ENCODE results near the gene KRTAP10-11.
"Not testable (repeated sequence)": the region's sequence is repeated elsewhere in the genome, so short reads cannot be mapped to it uniquely, and the experiment has no call there.

KRTAP10-11 gene

GRCh38 chr21:44646366-44647221 is at the start of gene KRTAP10-11:
KRTAP10-11 (plus strand) TSS chr21:44646414; CDS start chr21:44646459, 45 bp downstream.
- DNase-seq (ENCODE audit: low spot score), result not testable (repeated sequence)

DNA sequence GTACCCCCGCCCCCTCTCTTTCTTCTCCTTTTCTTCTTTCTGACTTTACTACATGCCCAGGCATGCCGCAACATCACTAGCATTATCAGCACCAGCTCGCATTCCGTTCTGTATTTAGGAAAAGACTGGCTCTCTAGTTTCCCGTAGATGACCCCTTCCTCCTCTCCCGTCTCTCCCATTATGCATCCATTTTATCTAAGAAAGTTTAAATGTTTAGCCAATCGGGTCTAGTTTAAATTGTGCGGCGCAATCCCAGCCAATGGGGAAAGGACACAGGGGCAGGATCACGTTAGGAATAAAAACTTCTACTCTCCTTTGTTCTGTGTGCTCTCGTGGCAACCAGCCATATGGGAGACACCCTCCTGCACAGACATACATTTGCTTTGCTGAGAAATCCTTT is 48.2 kb upstream of the KRTAP10-11 start:
- no peak for DNase-seq (ENCODE audit: low spot score)

- DNase-seq (ENCODE audit: low spot score), result no peak
Observed at GRCh38 chr21:44599264-44600029, 46.8 kb upstream of the KRTAP10-11 start.

DNA sequence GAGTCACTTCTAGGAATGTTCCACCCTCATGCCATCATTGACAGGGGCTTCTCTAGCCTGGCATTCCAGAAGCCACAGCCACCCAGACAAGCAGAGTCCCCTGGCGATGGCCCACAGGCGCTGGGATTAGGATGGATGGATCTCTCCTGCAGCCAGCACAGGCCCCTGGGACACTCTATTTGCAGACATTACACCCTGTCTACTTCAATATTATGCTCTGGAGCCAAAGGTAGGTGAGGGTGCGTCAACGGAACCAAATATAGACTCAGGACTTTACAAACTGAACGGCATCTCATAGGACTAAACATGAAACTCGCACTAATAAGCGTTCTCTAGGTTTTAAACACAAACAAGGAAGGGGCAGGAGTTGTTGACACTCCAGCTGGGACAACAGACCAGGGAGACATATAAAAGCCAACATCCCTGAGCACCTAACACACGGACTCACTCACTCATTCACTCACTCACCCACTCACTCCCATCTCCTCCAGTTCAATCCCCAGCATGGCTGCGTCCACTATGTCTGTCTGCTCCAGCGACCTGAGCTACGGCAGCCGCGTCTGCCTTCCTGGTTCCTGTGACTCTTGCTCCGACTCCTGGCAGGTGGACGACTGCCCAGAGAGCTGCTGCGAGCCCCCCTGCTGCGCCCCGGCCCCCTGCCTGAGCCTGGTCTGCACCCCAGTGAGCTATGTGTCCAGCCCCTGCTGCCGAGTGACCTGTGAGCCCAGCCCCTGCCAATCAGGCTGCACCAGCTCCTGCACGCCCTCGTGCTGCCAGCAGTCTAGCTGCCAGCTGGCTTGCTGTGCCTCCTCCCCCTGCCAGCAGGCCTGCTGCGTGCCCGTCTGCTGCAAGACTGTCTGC is 45.9 kb upstream of the KRTAP10-11 start, which contains the start of gene KRTAP10-7:
Gene KRTAP10-7 (plus strand): TSS at position 480 of the 861 bp plus-strand sequence. CDS start 25 bp downstream, at position 505.
- not testable (repeated sequence) for DNase-seq (ENCODE audit: low spot score)

DNA sequence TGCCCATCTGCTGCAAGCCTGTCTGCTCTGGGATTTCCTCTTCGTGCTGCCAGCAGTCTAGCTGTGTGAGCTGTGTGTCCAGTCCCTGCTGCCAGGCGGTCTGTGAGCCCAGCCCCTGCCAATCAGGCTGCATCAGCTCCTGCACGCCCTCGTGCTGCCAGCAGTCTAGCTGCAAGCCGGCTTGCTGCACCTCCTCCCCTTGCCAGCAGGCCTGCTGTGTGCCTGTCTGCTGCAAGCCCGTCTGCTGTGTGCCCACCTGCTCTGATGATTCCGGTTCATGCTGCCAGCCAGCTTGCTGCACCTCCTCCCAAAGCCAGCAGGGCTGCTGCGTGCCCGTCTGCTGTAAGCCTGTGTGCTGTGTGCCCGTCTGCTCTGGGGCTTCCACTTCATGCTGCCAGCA is 45.1 kb upstream of the KRTAP10-11 start:
- not testable (repeated sequence) for DNase-seq (ENCODE audit: low spot score)

GRCh38 chr21:44601596-44602462 is 44.4 kb upstream of the KRTAP10-11 start:
- no peak for DNase-seq (ENCODE audit: low spot score)

GRCh38 chr21:44602463-44602850 is 43.8 kb upstream of the KRTAP10-11 start:
- DNase-seq (ENCODE audit: low spot score), result no peak

GRCh38 chr21:44603109-44603875 is 42.9 kb upstream of the KRTAP10-11 start:
- DNase-seq (ENCODE audit: low spot score), result no peak

GRCh38 chr21:44603911-44604310 is 42.3 kb upstream of the KRTAP10-11 start:
- DNase-seq (ENCODE audit: low spot score), result no peak

DNA sequence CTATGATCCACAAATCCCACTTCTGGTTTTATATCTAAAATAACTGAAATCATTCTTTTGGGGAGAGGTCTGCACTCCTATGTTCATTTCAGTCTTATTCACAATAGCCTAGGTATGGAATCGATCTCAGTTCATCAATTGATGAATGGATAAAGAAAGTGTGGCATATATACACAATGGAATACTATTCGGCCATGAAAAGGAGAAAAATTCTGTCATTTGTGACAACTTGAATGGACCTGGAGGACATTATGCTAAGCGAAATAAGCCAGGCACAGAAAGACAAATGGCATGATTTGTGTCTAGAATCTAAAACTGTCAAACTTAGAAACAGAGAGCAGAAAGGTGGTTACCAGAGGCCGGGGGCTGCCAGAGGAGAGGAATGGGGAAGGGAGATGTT is 39.7 kb upstream of the KRTAP10-11 start:
- no peak for DNase-seq (ENCODE audit: low spot score)

DNA sequence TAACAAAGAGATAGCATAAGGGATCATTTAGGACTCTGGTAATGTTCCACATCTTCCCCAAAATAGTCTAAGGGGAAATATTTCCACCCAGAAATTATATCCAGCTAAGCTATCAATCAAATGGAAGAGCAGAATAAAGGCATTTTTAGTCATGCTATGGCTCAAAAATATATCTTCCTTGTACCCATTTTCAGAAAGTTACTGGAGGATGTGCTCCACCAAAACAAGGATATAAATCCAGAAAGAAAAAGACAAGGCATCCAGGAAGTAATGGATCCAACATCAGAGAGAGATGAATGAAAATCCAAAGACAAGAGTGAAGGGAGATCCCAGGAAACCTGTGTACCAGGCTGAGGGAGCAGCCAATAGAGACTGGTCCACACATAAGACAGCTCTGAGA is 37.0 kb upstream of the KRTAP10-11 start:
- no peak for DNase-seq (ENCODE audit: low spot score)

- DNase-seq (ENCODE audit: low spot score), result not testable (repeated sequence)
Observed at GRCh38 chr21:44610157-44610843, 35.9 kb upstream of the KRTAP10-11 start.

- no peak for DNase-seq (ENCODE audit: low spot score)
Observed at GRCh38 chr21:44611551-44611950, 34.7 kb upstream of the KRTAP10-11 start.

- DNase-seq (ENCODE audit: low spot score), result no peak
Observed at GRCh38 chr21:44612029-44612486, 34.2 kb upstream of the KRTAP10-11 start, which contains the start of gene KRTAP10-8. KRTAP10-8 (plus strand) TSS chr21:44612079; CDS start chr21:44612101, 22 bp downstream.

DNA sequence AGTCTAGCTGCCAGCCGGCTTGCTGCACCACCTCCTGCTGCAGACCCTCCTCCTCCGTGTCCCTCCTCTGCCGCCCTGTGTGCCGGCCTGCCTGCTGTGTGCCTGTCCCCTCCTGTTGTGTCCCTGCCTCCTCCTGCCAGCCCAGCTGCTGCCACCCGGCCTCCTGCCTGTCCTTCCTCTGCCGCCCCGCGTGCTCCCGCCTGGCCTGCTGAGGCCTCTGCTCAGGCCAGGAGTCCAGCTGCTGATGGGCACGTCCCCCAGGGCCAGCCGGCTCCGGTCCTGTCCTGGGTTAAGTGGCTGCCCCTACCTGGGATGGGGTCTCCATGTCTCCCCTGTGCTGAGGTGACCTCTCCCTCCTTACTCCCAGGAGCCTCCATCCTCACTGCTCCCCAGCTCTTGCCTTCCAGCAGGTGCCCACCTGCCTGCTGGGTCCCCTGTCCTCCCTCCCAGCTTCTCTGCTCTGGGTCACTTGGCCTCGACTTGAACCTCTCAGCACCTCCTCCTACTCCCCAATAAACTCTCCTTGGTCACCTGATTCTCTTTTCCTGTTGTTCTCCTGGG is 33.5 kb upstream of the KRTAP10-11 start:
- DNase-seq (ENCODE audit: low spot score), result no peak

DNA sequence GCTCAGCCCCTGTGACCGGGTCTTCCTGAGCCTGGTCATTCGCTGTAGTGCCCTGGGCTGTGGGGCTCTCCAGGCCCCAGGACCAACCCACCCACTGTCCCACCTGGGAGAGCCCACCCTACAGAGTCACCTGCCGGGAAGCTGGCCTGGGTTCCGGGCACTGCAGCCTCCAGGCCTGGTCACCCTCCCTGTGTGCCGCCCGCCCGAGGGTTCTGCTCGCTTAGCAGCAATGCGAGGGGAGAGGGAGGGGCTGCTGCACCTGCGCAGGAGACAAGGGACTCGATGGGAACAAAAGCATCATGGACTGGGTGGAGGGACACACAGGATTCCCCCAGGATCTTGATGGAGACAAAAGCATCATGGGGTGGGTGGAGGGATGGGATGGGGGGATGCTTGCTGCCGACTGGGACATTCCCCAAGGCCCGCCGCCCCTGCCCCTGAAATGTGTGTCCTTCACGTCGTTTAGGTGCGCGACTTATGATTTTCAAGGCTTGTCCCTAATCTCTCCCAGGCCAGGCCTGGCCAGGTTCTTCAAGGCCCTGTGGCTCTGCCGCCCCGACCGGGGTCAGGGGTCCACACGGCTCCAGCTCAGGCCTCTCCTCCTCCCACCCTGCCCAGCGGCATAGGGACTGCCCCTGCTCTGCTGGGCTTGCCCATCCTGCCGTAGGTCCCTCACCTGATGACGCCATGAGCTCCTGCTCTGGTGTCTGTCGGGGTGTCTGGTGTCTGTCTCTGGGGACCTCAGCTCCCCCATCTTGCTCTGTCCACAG is 32.6 kb upstream of the KRTAP10-11 start:
- DNase-seq (ENCODE audit: low spot score), result no peak

DNA sequence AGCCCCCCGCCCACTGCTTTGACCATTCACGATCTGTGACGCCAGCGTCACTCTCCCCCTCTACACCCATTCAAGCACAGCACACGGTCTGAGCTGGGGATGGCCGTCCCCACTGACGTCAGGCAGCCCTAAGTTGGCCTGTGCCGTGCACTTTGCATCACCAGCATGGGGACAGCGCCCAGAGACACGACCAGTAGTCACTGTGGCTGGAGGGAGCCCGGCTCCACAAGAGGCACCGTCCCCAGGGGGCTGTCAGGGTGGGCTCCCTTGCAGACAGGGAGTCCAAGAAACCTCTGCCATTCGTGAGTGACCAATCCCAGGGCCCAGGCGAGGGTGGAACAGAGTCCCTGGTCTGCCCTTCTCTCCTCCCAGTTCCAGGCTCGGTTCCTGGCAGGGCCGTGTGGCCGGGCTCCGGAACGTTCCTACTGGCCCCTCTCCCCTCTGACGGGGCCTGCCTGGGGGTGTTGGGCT is 32.0 kb upstream of the KRTAP10-11 start:
- no peak for DNase-seq (ENCODE audit: low spot score)

DNA sequence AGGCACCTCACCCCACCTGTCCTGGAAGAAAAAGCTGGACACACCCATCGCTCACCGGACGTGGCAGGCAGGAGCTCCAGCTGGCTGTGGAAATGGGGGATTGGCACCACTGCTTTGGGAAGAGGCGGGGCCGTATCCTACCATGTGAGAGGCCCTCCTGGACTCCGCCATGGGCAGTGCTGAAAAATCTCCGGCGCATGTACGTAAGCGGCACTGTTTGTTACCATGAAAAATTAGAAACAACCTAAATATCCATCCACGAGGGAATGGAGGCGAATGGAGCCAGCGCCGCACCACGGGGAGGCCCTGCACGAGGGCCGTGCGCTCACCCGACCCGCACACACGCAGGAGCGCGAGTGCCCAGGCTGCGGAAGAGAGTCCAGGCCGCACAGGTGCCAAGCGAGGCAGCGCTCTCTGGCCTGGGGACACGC is 31.2 kb upstream of the KRTAP10-11 start:
- no peak for DNase-seq (ENCODE audit: low spot score)
